RWPE1 (cell line): ENCODE data around the gene TRPM3.
A peak's percentile ranks its signal among the peaks of the same experiment; 100 is the strongest.

Experiments
- CTCF ChIA-PET: fragments of 350-600 bp; sonication (Branson Sonifier 250); formaldehyde crosslinking; extraction: SDS; loops from one replicate; lab custom pipeline; 2021; lab: Yijun Ruan, JAX
- POLR2A ChIA-PET: fragments of 400-600 bp; formaldehyde crosslinking; extraction: SDS; loops from one replicate; lab custom pipeline; 2020; ENCODE audit warnings: antibody characterized with exemption; ENCODE audit not compliant: low non-redundant PET; lab: Yijun Ruan, JAX
- DNase-seq: peaks from one replicate; pipeline ENCODE4 v3.0.0; 2012; ENCODE audit warnings: low spot score
- H3K27ac ChIP-seq: fragments of 450-650 bp; 2 replicates; pipeline ENCODE4 v1.5.1; 2017
- TF ChIP-seq, protein P1 (sequence below): fragments of 450-650 bp; conservative IDR thresholded peaks from 2 replicates; pipeline ENCODE4 v1.5.1; 2017; ENCODE audit warnings: low read depth, mild to moderate bottlenecking

TRPM3 gene

DNA sequence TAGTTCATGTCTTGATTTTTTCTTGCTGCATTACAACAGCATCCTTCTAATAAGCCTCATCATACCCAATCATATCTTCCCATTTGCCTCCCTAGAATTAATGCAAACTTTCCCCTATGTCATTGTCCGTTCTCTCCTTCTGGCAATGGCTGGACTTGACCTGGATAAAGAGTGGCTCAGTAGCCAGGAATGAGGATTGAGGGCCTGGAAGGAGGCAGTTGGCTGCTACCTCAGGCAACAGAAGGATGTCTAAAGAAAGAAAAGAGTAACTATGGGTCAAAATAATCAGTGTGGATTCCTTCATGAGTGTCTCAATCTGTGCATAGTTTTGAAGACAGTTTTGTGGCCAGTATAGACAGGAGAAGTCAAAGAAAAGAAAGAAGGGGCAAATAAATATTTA, 209.6 kb downstream of the TRPM3 start:
- TF ChIP-seq, protein P1, sequence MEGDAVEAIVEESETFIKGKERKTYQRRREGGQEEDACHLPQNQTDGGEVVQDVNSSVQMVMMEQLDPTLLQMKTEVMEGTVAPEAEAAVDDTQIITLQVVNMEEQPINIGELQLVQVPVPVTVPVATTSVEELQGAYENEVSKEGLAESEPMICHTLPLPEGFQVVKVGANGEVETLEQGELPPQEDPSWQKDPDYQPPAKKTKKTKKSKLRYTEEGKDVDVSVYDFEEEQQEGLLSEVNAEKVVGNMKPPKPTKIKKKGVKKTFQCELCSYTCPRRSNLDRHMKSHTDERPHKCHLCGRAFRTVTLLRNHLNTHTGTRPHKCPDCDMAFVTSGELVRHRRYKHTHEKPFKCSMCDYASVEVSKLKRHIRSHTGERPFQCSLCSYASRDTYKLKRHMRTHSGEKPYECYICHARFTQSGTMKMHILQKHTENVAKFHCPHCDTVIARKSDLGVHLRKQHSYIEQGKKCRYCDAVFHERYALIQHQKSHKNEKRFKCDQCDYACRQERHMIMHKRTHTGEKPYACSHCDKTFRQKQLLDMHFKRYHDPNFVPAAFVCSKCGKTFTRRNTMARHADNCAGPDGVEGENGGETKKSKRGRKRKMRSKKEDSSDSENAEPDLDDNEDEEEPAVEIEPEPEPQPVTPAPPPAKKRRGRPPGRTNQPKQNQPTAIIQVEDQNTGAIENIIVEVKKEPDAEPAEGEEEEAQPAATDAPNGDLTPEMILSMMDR, result no peak
- POLR2A ChIA-PET, result no interaction called here
- no peak overlapping the region for H3K27ac ChIP-seq
- DNase-seq, result no peak
- CTCF ChIA-PET, result no interaction called here

DNA sequence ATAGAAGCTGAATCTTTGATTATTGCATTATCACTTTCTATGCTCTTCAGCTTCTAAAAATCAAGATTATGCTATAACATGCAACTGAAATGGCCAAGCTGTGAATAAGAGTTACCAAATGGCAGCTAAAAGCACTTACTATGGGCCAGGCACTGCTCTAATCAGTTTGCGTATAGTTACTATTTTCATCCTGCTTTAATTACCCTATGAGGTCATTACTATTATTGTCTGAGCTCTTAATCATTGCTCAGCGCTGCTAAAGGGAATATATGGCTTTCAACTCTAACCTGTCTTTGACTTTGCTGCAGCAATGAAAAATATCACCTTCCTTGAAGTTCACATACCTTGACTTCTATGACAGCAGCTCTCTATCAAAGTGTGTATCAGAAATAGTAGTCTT, 210.8 kb downstream of the TRPM3 start:
- ChIA-PET POLR2A (no interaction called here), CTCF (no interaction called here)
- TF ChIP-seq, protein P1, result no peak
- no peak overlapping the region for H3K27ac ChIP-seq
- no peak for DNase-seq

DNA sequence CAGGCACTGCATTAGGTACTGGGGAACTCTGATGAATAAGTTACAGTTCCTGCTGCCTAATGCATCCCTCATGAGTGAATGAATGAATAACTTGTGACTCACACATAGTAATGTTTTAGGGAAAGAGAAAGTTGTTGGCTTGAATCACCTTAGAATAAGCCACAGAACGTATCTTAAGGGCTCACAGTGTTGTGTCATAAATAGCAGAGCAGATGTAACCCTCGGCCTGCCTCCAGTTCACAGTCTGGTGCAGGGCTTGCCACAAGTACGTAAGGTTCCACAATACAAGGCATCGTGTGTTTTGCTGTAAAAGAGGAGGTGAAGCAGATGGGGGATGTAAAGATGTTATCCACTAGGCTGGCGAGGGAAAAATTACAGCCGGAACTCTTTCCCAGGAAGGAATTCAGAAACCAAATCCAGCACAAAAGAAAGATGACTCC, 218.7 kb downstream of the TRPM3 start:
- POLR2A ChIA-PET, result no interaction called here
- DNase-seq, result peak; percentile 78
- TF ChIP-seq, protein P1, result no peak
- CTCF ChIA-PET, result no interaction called here
- no peak overlapping the region for H3K27ac ChIP-seq

DNA sequence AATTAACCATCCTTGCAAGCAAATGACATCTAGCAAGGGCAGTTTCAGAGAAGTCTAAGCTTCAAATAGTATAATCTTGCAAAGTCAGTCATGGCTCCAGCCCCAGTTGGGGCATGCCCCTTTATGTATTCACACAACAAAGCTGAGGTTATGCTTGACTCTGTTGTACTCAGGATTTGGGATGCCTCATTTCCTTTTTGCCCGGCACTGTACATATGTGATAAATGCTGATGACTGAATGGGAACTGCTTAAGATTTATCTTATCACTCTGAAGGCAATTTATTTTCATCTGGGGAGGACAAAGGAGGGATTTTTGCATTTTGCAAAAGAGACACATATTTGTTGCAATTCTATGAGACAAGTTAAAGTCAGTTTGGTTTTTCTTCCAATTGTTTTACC, 219.2 kb downstream of the TRPM3 start:
- POLR2A ChIA-PET, result no interaction called here
- H3K27ac ChIP-seq, result no peak overlapping the region
- TF ChIP-seq, protein P1, result no peak
- DNase-seq, result no peak
- CTCF ChIA-PET, result no interaction called here

DNA sequence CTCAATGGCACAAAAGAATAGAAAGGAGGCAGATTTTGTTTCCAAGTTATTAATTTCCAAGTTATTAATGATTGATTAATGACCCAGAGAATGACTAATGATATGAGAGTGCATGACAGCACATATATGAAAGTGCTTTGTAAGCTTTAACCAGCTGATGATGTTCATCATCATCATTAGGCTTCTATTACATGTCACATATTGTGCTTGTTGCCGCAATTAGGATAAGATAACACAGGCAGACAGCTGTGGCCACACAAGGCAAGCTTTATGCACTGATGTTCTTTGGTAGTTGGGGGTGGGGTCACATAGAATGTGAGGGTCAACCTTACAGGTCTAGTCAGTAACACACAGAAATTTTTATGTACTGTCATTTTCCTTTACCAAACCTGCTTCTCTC, 219.7 kb downstream of the TRPM3 start:
- no peak for DNase-seq
- POLR2A ChIA-PET, result no interaction called here
- no peak overlapping the region for H3K27ac ChIP-seq
- CTCF ChIA-PET, result no interaction called here
- TF ChIP-seq, protein P1, result no peak

DNA sequence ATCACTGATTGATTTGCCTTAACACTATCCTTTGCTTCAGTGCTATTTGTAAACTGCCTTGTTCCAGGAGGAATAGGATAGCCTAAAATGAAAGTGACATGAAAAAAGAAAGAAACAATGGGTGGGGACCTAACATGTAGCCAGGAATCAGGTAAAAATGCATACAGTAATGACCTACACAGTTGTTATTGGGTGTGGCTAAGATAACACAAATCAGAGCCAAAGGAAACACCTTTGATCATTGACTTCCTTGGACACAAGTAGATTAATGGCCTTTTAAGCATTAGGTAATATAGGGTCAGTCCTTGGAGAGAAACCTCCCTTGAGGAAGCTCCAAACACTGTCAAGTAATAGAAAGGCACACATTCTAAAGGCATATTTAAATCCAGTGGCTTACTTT, 220.4 kb downstream of the TRPM3 start:
- H3K27ac ChIP-seq, result no peak overlapping the region
- TF ChIP-seq, protein P1, result no peak
- no peak for DNase-seq
- CTCF ChIA-PET, result interaction anchor here (0.7 kb wide), 1 partner anchor 988 kb away, joined by 3 read pairs; no protein-coding TSS in a partner anchor
- POLR2A ChIA-PET, result no interaction called here

DNA sequence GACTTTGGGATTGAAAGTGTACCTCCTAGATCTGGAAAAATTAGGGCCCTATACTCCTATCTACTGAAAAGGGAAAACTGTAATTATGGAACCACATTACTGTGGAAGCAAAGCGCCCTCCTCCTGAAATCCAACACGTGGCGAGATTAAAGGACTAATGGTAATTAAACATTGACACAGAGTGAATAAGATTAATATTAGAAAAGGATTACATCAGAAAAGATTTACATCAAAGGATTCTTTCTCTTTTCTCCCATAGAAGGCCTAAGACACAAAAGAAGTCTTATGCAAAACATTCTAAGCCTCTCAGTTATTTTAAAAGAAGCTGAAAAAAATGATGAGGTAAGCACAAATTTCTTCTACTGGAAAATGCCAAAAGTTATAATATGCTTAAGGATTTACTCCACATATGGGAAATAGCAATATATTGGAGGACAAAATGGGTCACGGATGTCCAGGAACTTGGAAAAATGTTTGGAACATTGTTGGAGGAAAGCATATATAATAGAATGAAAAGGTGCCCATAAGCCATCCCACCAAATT, 227.8 kb downstream of the TRPM3 start:
- ChIA-PET CTCF (no interaction called here), POLR2A (no interaction called here)
- DNase-seq, result no peak

More for the DNA sequence above, 227.8 kb downstream of the TRPM3 start:
- H3K27ac ChIP-seq, result no peak overlapping the region
- TF ChIP-seq, protein P1, result no peak
